ENCODE results near the gene GABARAP. TPM values are rescaled to one million over a fixed set of nuclear protein-coding genes. Genes with fewer than 3 reads are reported as not detected.

GABARAP gene
- total and polyA plus RNA-seq, 10 of the 15 experiments (the other 5 are each of a cell fraction or from before 2014, with no cell fraction given), result 134 to 613 (median 285) TPM

DNA sequence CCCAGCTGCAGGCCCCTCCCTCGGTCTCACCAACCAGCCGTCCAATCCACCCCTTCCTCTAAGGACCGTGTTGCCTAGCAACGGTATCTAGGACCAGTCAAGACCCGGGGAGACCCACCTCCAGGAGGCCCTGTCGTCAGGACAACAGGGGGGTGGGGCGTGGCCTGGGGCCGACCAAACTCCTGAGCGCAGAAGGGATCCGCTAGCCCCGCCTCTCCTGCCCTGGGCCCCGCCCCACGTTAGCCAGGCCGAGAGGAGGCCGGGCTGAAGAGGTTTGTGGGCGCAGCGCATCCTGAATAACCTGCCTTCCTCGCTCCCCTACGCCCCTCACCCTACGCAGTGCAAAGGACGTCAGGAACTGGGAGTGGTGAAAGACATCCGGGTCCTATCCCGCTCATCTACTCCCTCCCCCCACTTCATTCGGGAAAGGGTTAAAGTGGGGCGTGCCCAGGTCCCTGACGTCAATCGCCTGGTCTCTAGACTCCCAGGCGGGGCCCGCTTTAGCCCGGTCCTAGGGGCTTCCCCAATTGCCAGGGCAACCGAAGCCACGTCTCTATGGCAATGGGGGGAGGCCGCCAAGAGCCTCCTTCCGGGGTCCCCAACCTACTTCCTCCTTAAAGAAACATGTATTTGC is 37.3 kb downstream of the GABARAP start (continued):
- TF ChIP-seq, protein P1, sequence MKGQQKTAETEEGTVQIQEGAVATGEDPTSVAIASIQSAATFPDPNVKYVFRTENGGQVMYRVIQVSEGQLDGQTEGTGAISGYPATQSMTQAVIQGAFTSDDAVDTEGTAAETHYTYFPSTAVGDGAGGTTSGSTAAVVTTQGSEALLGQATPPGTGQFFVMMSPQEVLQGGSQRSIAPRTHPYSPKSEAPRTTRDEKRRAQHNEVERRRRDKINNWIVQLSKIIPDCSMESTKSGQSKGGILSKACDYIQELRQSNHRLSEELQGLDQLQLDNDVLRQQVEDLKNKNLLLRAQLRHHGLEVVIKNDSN (IDR thresholded peaks at IDR 0.05; ENCODE audit: borderline replicate concordance, extremely low read length, insufficient read depth, low read depth, low read length), result no peak
- TF ChIP-seq, protein P2, sequence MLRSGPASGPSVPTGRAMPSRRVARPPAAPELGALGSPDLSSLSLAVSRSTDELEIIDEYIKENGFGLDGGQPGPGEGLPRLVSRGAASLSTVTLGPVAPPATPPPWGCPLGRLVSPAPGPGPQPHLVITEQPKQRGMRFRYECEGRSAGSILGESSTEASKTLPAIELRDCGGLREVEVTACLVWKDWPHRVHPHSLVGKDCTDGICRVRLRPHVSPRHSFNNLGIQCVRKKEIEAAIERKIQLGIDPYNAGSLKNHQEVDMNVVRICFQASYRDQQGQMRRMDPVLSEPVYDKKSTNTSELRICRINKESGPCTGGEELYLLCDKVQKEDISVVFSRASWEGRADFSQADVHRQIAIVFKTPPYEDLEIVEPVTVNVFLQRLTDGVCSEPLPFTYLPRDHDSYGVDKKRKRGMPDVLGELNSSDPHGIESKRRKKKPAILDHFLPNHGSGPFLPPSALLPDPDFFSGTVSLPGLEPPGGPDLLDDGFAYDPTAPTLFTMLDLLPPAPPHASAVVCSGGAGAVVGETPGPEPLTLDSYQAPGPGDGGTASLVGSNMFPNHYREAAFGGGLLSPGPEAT (IDR thresholded peaks at IDR 0.05; ENCODE audit: low read depth), result 0 out of 2 replicates have a peak, but pooled peaks have one; percentile 31
- TF ChIP-seq, protein P3, sequence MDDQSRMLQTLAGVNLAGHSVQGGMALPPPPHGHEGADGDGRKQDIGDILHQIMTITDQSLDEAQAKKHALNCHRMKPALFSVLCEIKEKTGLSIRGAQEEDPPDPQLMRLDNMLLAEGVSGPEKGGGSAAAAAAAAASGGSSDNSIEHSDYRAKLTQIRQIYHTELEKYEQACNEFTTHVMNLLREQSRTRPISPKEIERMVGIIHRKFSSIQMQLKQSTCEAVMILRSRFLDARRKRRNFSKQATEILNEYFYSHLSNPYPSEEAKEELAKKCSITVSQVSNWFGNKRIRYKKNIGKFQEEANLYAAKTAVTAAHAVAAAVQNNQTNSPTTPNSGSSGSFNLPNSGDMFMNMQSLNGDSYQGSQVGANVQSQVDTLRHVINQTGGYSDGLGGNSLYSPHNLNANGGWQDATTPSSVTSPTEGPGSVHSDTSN (IDR thresholded peaks at IDR 0.05; ENCODE audit: insufficient replicate concordance, low read depth, low read length), result peak; percentile 13
- TF ChIP-seq PAX5 (IDR thresholded peaks at IDR 0.05; ENCODE audit: borderline replicate concordance, low read depth, low read length) (peak; percentile 86), CEBPB (IDR thresholded peaks at IDR 0.05; ENCODE audit: borderline replicate concordance in 1 of 2, low read depth in 2 of 2, low read length in 2 of 2) (no peak), SIN3A (IDR thresholded peaks at IDR 0.05; ENCODE audit: low read depth, low read length) (peak; percentile 85; the same call in 1 of the 2 replicates), SPI1 (IDR thresholded peaks at IDR 0.05; ENCODE audit: borderline replicate concordance, insufficient read depth, low read depth, low read length) (peak; percentile 22; the same call in 1 of the 2 replicates), RFX5 (IDR thresholded peaks at IDR 0.05; ENCODE audit: low read depth, low read length) (peak; percentile 57; the same call in 1 of the 2 replicates), PML (IDR thresholded peaks at IDR 0.05; ENCODE audit: low read length) (no peak), MTA2 (IDR thresholded peaks at IDR 0.05; ENCODE audit: low read depth) (no peak), SMARCA5 (IDR thresholded peaks at IDR 0.05) (no peak), SRF (IDR thresholded peaks at IDR 0.05; ENCODE audit: low read depth in 2 of 2, low read length in 2 of 2) (no peak), STAT3 (IDR thresholded peaks at IDR 0.05; ENCODE audit: low read depth, low read length) (no peak), HCFC1 (IDR thresholded peaks at IDR 0.05; ENCODE audit: low read length) (peak; percentile 14; the same call in 1 of the 2 replicates), SREBF1 (IDR thresholded peaks at IDR 0.05; ENCODE audit: low read length) (no peak)
- TF ChIP-seq, protein P4, sequence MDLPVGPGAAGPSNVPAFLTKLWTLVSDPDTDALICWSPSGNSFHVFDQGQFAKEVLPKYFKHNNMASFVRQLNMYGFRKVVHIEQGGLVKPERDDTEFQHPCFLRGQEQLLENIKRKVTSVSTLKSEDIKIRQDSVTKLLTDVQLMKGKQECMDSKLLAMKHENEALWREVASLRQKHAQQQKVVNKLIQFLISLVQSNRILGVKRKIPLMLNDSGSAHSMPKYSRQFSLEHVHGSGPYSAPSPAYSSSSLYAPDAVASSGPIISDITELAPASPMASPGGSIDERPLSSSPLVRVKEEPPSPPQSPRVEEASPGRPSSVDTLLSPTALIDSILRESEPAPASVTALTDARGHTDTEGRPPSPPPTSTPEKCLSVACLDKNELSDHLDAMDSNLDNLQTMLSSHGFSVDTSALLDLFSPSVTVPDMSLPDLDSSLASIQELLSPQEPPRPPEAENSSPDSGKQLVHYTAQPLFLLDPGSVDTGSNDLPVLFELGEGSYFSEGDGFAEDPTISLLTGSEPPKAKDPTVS (IDR thresholded peaks at IDR 0.05; ENCODE audit: low read depth, low read length), result no peak
- TF ChIP-seq, protein P5, sequence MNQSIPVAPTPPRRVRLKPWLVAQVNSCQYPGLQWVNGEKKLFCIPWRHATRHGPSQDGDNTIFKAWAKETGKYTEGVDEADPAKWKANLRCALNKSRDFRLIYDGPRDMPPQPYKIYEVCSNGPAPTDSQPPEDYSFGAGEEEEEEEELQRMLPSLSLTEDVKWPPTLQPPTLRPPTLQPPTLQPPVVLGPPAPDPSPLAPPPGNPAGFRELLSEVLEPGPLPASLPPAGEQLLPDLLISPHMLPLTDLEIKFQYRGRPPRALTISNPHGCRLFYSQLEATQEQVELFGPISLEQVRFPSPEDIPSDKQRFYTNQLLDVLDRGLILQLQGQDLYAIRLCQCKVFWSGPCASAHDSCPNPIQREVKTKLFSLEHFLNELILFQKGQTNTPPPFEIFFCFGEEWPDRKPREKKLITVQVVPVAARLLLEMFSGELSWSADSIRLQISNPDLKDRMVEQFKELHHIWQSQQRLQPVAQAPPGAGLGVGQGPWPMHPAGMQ (IDR thresholded peaks at IDR 0.05; ENCODE audit: borderline replicate concordance), result no peak
- TF ChIP-seq, protein P6, sequence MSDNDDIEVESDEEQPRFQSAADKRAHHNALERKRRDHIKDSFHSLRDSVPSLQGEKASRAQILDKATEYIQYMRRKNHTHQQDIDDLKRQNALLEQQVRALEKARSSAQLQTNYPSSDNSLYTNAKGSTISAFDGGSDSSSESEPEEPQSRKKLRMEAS (IDR thresholded peaks at IDR 0.05; ENCODE audit: low read depth, low read length), result no peak
- TF ChIP-seq, protein P7, sequence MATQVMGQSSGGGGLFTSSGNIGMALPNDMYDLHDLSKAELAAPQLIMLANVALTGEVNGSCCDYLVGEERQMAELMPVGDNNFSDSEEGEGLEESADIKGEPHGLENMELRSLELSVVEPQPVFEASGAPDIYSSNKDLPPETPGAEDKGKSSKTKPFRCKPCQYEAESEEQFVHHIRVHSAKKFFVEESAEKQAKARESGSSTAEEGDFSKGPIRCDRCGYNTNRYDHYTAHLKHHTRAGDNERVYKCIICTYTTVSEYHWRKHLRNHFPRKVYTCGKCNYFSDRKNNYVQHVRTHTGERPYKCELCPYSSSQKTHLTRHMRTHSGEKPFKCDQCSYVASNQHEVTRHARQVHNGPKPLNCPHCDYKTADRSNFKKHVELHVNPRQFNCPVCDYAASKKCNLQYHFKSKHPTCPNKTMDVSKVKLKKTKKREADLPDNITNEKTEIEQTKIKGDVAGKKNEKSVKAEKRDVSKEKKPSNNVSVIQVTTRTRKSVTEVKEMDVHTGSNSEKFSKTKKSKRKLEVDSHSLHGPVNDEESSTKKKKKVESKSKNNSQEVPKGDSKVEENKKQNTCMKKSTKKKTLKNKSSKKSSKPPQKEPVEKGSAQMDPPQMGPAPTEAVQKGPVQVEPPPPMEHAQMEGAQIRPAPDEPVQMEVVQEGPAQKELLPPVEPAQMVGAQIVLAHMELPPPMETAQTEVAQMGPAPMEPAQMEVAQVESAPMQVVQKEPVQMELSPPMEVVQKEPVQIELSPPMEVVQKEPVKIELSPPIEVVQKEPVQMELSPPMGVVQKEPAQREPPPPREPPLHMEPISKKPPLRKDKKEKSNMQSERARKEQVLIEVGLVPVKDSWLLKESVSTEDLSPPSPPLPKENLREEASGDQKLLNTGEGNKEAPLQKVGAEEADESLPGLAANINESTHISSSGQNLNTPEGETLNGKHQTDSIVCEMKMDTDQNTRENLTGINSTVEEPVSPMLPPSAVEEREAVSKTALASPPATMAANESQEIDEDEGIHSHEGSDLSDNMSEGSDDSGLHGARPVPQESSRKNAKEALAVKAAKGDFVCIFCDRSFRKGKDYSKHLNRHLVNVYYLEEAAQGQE (IDR thresholded peaks at IDR 0.05; ENCODE audit: low read depth, low read length), result no peak

Measured in GM12878 (cell line).